Neuronal stem cell (in vitro differentiated cells): ENCODE results near the gene PSORS1C2.
A peak's percentile ranks its signal among the peaks of the same experiment; 100 is the strongest.

Experiments used
- DNase-seq: peaks from one replicate; pipeline ENCODE4 v3.0.0-alpha.2; 2013; ENCODE audit warnings: low spot score
- H2AFZ ChIP-seq: one replicate; pipeline ENCODE4 v1.6.1; 2013; ENCODE audit warnings: mild to moderate bottlenecking, low read length, inconsistent platforms
- H2AK5ac ChIP-seq: 2 replicates; pipeline ENCODE4 v1.6.1; 2013; ENCODE audit warnings: low read depth, mild to moderate bottlenecking, inconsistent platforms, low read length, moderate library complexity, mixed read lengths
- H2BK120ac ChIP-seq: 2 replicates; pipeline ENCODE4 v1.6.1; 2013; ENCODE audit warnings: low read depth, mild to moderate bottlenecking, inconsistent platforms, low read length, moderate library complexity, mixed read lengths
- H2BK12ac ChIP-seq: one replicate; pipeline ENCODE4 v1.6.1; 2013; ENCODE audit warnings: low read length, inconsistent platforms
- H2BK15ac ChIP-seq: 2 replicates; pipeline ENCODE4 v1.6.1; 2013; ENCODE audit warnings: mild to moderate bottlenecking, low read length, inconsistent platforms, mixed read lengths
- H2BK5ac ChIP-seq: one replicate; pipeline ENCODE4 v1.6.1; 2013; ENCODE audit warnings: inconsistent platforms, mild to moderate bottlenecking, low read length, moderate library complexity
- H3K14ac ChIP-seq: one replicate; pipeline ENCODE4 v1.6.1; 2013; ENCODE audit warnings: low read length, inconsistent platforms
- H3K18ac ChIP-seq: 2 replicates; pipeline ENCODE4 v1.6.1; 2013; ENCODE audit warnings: low read length, inconsistent platforms
- H3K23ac ChIP-seq: 2 replicates; pipeline ENCODE4 v1.6.1; 2013; ENCODE audit warnings: low read depth, mild to moderate bottlenecking, mixed read lengths, low read length, inconsistent platforms; ENCODE audit not compliant: poor library complexity
- H3K27ac ChIP-seq: replicated peaks from 3 replicates; pipeline ENCODE4 v1.5.1; 2013; ENCODE audit warnings: low read length, inconsistent platforms
- H3K27me3 ChIP-seq, 3 experiments: 2 replicates each; pipeline ENCODE4 v1.6.1; 2013; ENCODE audit warnings: low read length in 3 of 3, mild to moderate bottlenecking in 2 of 3, inconsistent platforms in 1 of 3, low read depth in 1 of 3, mixed read lengths in 1 of 3, moderate library complexity in 1 of 3; ENCODE audit not compliant: control insufficient read depth in 3 of 3, insufficient read depth in 3 of 3
- H3K36me3 ChIP-seq, 2 donors: replicated peaks in 1 of 2; 2 replicates each; pipeline ENCODE4 v1.6.1; 2013; ENCODE audit warnings: low read length in 2 of 2; ENCODE audit not compliant: control insufficient read depth in 2 of 2, insufficient read depth in 2 of 2
- H3K4ac ChIP-seq: 2 replicates; pipeline ENCODE4 v1.6.1; 2013; ENCODE audit warnings: inconsistent platforms, mild to moderate bottlenecking, low read length, moderate library complexity
- H3K4me1 ChIP-seq, 2 donors: 1 replicate in 1 of 2; 2 replicates in 1 of 2; pipeline ENCODE4 v1.6.1; 2013; ENCODE audit warnings: low read length in 2 of 2, low read depth in 1 of 2; ENCODE audit not compliant: control insufficient read depth in 2 of 2, insufficient read depth in 1 of 2
- H3K4me2 ChIP-seq: one replicate; pipeline ENCODE4 v1.6.1; 2013; ENCODE audit warnings: mild to moderate bottlenecking, low read length, inconsistent platforms; ENCODE audit not compliant: insufficient read depth, poor library complexity, severe bottlenecking
- H3K4me3 ChIP-seq, 2 donors: 2 replicates each; pipeline ENCODE4 v1.5.1; 2013; ENCODE audit warnings: low read length in 2 of 2, mild to moderate bottlenecking in 2 of 2, inconsistent platforms in 1 of 2, moderate library complexity in 1 of 2
- H3K79me1 ChIP-seq: one replicate; pipeline ENCODE4 v1.6.1; 2013; ENCODE audit warnings: low read depth, mild to moderate bottlenecking, inconsistent platforms, low read length, moderate library complexity
- H3K9ac ChIP-seq: one replicate; pipeline ENCODE4 v1.6.1; 2013; ENCODE audit warnings: mild to moderate bottlenecking, low read depth, low read length, inconsistent platforms; ENCODE audit not compliant: poor library complexity
- H3K9me3 ChIP-seq, 2 donors: replicated peaks in 1 of 2; 2 replicates each; pipeline versions ENCODE3 to v1.6.1; 2013; ENCODE audit warnings: low read length in 2 of 2, mild to moderate bottlenecking in 2 of 2, inconsistent platforms in 1 of 2, low read depth in 1 of 2, mixed read lengths in 1 of 2, moderate library complexity in 1 of 2; ENCODE audit not compliant: control insufficient read depth in 2 of 2, insufficient read depth in 1 of 2
- H4K8ac ChIP-seq: one replicate; pipeline ENCODE4 v1.6.1; 2013; ENCODE audit warnings: low read depth, mild to moderate bottlenecking, inconsistent platforms, low read length, moderate library complexity
- H4K91ac ChIP-seq: one replicate; pipeline ENCODE4 v1.6.1; 2013; ENCODE audit warnings: low read length, low read depth, mild to moderate bottlenecking, inconsistent platforms; ENCODE audit not compliant: poor library complexity
- WGBS, 2 donors: extraction: QIAGEN DNeasy Blood & Tissue Kit; methylation state at CpG; one replicate each; pipeline ENCODE4 v1.1.7; 2013; ENCODE audit warnings: missing lambda C conversion rate in 2 of 2, mixed read lengths in 1 of 2; ENCODE audit not compliant: insufficient read length in 2 of 2, insufficient replicate concordance in 1 of 2; ENCODE audit errors: extremely low coverage in 2 of 2; 5-methylcytosine and 5-hydroxymethylcytosine counted together

PSORS1C2 gene

DNA sequence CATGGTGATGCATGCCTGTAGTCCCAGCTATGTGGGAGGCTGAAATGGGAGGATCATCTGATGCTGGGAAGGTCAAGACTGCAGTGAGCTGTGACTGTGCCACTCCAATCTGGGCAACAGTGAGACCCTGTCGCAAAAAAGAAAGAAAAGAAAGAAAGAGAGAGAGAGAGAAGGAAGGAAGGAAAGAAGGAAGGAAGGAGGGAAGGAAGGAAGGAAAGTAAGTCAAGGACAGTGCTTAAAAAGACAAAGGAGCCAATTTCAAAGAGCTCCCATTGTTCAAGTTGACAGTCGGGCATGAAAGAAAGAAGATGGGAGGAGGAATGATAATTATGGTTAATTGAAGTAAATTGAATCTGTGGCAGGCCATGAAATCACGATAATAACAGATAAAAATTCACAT is 42.7 kb downstream of the PSORS1C2 start:
- H2AK5ac ChIP-seq: no peak overlapping the region
- DNase-seq: no peak
- no CpG with 5 or more reads among the region's 3 CpGs for WGBS, 2 donors
- no peak overlapping the region for H2AFZ ChIP-seq
- H2BK120ac ChIP-seq: no peak overlapping the region
- H2BK15ac ChIP-seq: no peak overlapping the region
- H3K18ac ChIP-seq: no peak overlapping the region
- no peak overlapping the region for H4K91ac ChIP-seq
- no peaks in the 10 kb centered on the region for H3K9me3 ChIP-seq
- no peak overlapping the region for H3K23ac ChIP-seq
- H2BK5ac ChIP-seq: no peak overlapping the region
- H3K9ac ChIP-seq: no peak overlapping the region
- no peak overlapping the region for H2BK12ac ChIP-seq
- H3K36me3 ChIP-seq: no peaks in the 10 kb centered on the region
- H3K27ac ChIP-seq: no peak overlapping the region
- no peaks in the 10 kb centered on the region for H3K79me1 ChIP-seq
- H3K27me3 ChIP-seq: peaks cover 0 to 5% (median 0%) of the 10 kb centered on the region in 3 experiments
- no peak overlapping the region for H3K14ac ChIP-seq
- no peak overlapping the region for H3K4ac ChIP-seq
- H3K4me2 ChIP-seq: no peak overlapping the region
- H3K4me1 ChIP-seq: no peaks in the 10 kb centered on the region
- no peak overlapping the region for H4K8ac ChIP-seq
- no peak overlapping the region for H3K4me3 ChIP-seq

DNA sequence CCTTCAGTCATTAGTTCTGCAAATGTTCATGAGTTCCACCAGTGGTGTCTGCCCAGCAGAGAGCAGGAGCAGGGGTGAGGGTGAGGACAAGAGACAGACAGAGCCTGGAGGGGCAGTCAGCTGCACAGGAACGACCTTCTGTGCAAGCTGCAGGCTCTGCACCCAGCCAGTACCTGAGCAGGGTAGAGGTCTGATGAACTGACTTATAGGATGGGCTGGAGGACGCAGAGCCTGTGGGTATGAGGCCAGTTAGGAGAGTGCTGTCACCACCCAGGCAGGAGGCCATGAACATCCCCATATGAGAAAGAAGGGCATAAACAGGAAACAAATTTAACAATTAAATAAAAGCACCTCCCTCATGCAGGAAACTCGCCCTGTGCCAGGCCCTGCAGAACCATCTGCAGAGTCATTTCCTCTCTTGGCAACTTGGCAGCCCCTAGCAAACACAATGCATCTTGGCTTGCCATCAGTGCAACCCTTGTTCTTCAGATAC is 44.4 kb downstream of the PSORS1C2 start:
- H3K27me3 ChIP-seq: peaks cover 0 to 5% (median 0%) of the 10 kb centered on the region in 3 experiments
- H3K9me3 ChIP-seq: no peaks in the 10 kb centered on the region
- H3K23ac ChIP-seq: no peak overlapping the region
- H3K4me1 ChIP-seq: no peaks in the 10 kb centered on the region
- no peak overlapping the region for H2BK5ac ChIP-seq
- H2AK5ac ChIP-seq: no peak overlapping the region
- H3K4me2 ChIP-seq: no peak overlapping the region
- no peak overlapping the region for H2BK12ac ChIP-seq
- no peak overlapping the region for H3K27ac ChIP-seq
- H4K8ac ChIP-seq: no peak overlapping the region
- no peak overlapping the region for H3K18ac ChIP-seq
- WGBS, 2 donors: no CpG with 5 or more reads among the region's 3 CpGs
- no peaks in the 10 kb centered on the region for H3K79me1 ChIP-seq
- H3K9ac ChIP-seq: no peak overlapping the region
- no peak overlapping the region for H2BK15ac ChIP-seq
- H4K91ac ChIP-seq: no peak overlapping the region
- DNase-seq: no peak
- H3K4ac ChIP-seq: no peak overlapping the region
- H3K14ac ChIP-seq: no peak overlapping the region
- H3K36me3 ChIP-seq: no peaks in the 10 kb centered on the region
- no peak overlapping the region for H2BK120ac ChIP-seq
- peak overlapping the region in 1 of 2 donors; percentile 27 for H3K4me3 ChIP-seq
- H2AFZ ChIP-seq: no peak overlapping the region

DNA sequence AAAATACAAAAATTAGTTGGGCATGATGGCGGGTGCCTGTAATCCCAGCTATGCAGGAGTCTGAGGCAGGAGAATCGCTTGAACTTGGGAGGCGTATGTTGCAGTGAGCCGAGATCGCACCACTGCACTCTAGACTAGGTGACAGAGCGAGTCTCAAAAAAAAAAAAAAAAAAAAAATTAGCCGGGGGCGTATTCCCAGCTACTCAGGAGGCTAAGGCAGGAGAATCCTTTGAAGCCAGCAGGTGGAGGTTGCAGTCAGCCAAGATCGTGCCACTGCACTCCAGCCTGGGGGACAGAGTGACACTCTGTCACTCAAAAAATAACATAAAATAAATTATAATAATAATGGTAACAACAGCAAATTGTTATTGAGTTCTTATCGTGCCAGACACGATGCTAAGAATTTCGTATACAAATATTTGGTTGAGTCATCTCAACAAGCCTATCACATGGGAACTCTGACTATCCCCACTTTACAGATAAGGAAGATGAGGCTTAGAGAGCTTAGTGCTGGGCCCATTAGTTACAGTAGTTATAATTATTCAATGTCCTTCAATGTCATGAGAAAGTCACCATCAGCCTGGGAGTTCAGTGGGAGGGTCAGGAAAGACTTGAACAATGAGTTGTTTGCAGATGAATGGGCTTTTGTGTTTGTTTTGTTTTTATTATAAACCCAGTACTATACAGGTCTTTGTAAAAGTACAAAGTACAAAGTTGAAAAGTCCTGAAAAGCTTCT is 45.9 kb downstream of the PSORS1C2 start:
- H3K27me3 ChIP-seq: peaks cover 0 to 5% (median 0%) of the 10 kb centered on the region in 3 experiments
- H3K27ac ChIP-seq: no peak overlapping the region
- H2BK120ac ChIP-seq: no peak overlapping the region
- no peak overlapping the region for H3K9ac ChIP-seq
- no peaks in the 10 kb centered on the region for H3K79me1 ChIP-seq
- no peak overlapping the region for H3K4me3 ChIP-seq
- H3K36me3 ChIP-seq: no peaks in the 10 kb centered on the region
- DNase-seq: no peak
- no peak overlapping the region for H2BK5ac ChIP-seq
- no peak overlapping the region for H2BK15ac ChIP-seq
- no peak overlapping the region for H2BK12ac ChIP-seq
- no peak overlapping the region for H3K18ac ChIP-seq
- H2AK5ac ChIP-seq: no peak overlapping the region
- no peak overlapping the region for H4K91ac ChIP-seq
- no peak overlapping the region for H3K23ac ChIP-seq
- H3K4me2 ChIP-seq: no peak overlapping the region
- no peak overlapping the region for H4K8ac ChIP-seq
- H3K14ac ChIP-seq: no peak overlapping the region
- no CpG with 5 or more reads among the region's 12 CpGs for WGBS, 2 donors
- no peaks in the 10 kb centered on the region for H3K9me3 ChIP-seq
- no peak overlapping the region for H3K4ac ChIP-seq
- H2AFZ ChIP-seq: no peak overlapping the region
- H3K4me1 ChIP-seq: no peaks in the 10 kb centered on the region

DNA sequence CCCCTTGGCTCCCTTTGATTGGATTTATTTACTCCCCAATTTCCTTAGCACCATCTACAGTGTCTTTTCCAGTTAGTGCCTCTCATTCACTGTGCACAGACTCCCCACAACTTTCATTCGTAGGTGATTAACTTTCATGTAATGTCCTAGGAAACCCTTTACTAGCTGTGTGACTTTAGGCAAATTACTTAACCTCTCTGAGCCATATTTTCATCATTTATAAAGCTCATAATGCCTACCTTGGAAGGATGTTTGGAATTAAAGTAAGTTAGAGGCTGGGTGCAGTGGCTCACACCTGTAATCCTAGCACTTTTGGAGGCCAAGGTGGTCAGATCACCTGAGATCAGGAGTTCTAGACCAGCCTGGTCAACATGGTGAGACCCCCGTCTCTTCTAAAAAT is 46.6 kb downstream of the PSORS1C2 start:
- no peak overlapping the region for H3K4me3 ChIP-seq
- H3K79me1 ChIP-seq: no peaks in the 10 kb centered on the region
- H3K27ac ChIP-seq: no peak overlapping the region
- no peak overlapping the region for H2BK15ac ChIP-seq
- peaks cover 0 to 5% (median 0%) of the 10 kb centered on the region in 3 experiments for H3K27me3 ChIP-seq
- H2BK12ac ChIP-seq: no peak overlapping the region
- H4K8ac ChIP-seq: no peak overlapping the region
- H3K14ac ChIP-seq: no peak overlapping the region
- H2AK5ac ChIP-seq: no peak overlapping the region
- no peak overlapping the region for H3K9ac ChIP-seq
- H3K23ac ChIP-seq: no peak overlapping the region
- no peak overlapping the region for H3K4me2 ChIP-seq
- no peak overlapping the region for H3K18ac ChIP-seq
- WGBS, 2 donors: no CpG with 5 or more reads among the region's 2 CpGs
- H4K91ac ChIP-seq: no peak overlapping the region
- no peaks in the 10 kb centered on the region for H3K36me3 ChIP-seq
- no peak overlapping the region for H3K4ac ChIP-seq
- DNase-seq: no peak
- H2AFZ ChIP-seq: no peak overlapping the region
- no peak overlapping the region for H2BK120ac ChIP-seq
- no peak overlapping the region for H2BK5ac ChIP-seq
- peaks cover 0 to under 1% of the 10 kb centered on the region in 2 donors for H3K4me1 ChIP-seq
- H3K9me3 ChIP-seq: no peaks in the 10 kb centered on the region
